Mesendoderm (in vitro differentiated cells): Measurements from ENCODE around the gene VPS18.

ENCODE experiments used
- DNase-seq: peaks from one replicate; pipeline ENCODE4 v3.0.0; 2013
- H2AK5ac ChIP-seq: 2 replicates; pipeline ENCODE4 v1.6.1; 2013; ENCODE audit warnings: low read length, inconsistent platforms
- H2BK120ac ChIP-seq: 2 replicates; pipeline ENCODE4 v1.6.1; 2013; ENCODE audit warnings: low read depth, mild to moderate bottlenecking, low read length, moderate library complexity, mixed read lengths
- H2BK15ac ChIP-seq: replicated peaks from 2 replicates; pipeline ENCODE4 v1.6.1; 2013; ENCODE audit warnings: low read depth, mild to moderate bottlenecking, moderate library complexity
- H2BK5ac ChIP-seq: 2 replicates; pipeline ENCODE4 v1.6.1; 2013; ENCODE audit warnings: low read length, inconsistent platforms
- H3K18ac ChIP-seq: 2 replicates; pipeline ENCODE4 v1.6.1; 2013; ENCODE audit warnings: mild to moderate bottlenecking, low read length, mixed read lengths
- H3K23ac ChIP-seq: one replicate; pipeline ENCODE4 v1.6.1; 2013; ENCODE audit warnings: low read length
- H3K27ac ChIP-seq: 2 replicates; pipeline ENCODE4 v1.5.1; 2013; ENCODE audit warnings: low read depth, mild to moderate bottlenecking, inconsistent platforms, low read length, moderate library complexity
- H3K27me3 ChIP-seq: 2 replicates; pipeline ENCODE4 v1.6.1; 2013; ENCODE audit warnings: low read length, control low read depth, mild to moderate bottlenecking, inconsistent platforms; ENCODE audit not compliant: insufficient read depth, poor library complexity
- H3K36me3 ChIP-seq: 2 replicates; pipeline ENCODE4 v1.6.1; 2013; ENCODE audit warnings: low read length, inconsistent platforms; ENCODE audit not compliant: control insufficient read depth, insufficient read depth
- H3K4ac ChIP-seq: one replicate; pipeline ENCODE4 v1.6.1; 2013; ENCODE audit warnings: low read depth, mild to moderate bottlenecking, low read length, moderate library complexity
- H3K4me1 ChIP-seq: 2 replicates; pipeline ENCODE4 v1.6.1; 2013; ENCODE audit warnings: low read depth, low read length, inconsistent platforms; ENCODE audit not compliant: control insufficient read depth
- H3K4me2 ChIP-seq: 2 replicates; pipeline ENCODE4 v1.6.1; 2013; ENCODE audit warnings: low read length
- H3K4me3 ChIP-seq: 2 replicates; pipeline ENCODE4 v1.5.1; 2013; ENCODE audit warnings: mild to moderate bottlenecking, low read length
- H3K56ac ChIP-seq: one replicate; pipeline ENCODE4 v1.6.1; 2013; ENCODE audit warnings: low read length
- H3K79me1 ChIP-seq: 2 replicates; pipeline ENCODE4 v1.6.1; 2013; ENCODE audit warnings: low read length, inconsistent platforms
- H3K79me2 ChIP-seq: 2 replicates; pipeline ENCODE4 v1.6.1; 2013; ENCODE audit warnings: mild to moderate bottlenecking, low read length; ENCODE audit not compliant: control insufficient read depth, insufficient read depth
- H3K9ac ChIP-seq: 2 replicates; pipeline ENCODE4 v1.6.1; 2013; ENCODE audit warnings: low read length, inconsistent platforms
- H4K5ac ChIP-seq: one replicate; pipeline ENCODE4 v1.6.1; 2013; ENCODE audit warnings: low read length
- H4K8ac ChIP-seq: one replicate; pipeline ENCODE4 v1.6.1; 2013; ENCODE audit warnings: low read depth, mild to moderate bottlenecking, control low read depth, low read length, moderate library complexity
- WGBS: extraction: QIAGEN DNeasy Blood & Tissue Kit; methylation state at CpG from one replicate; pipeline ENCODE4 v1.1.7; 2013; ENCODE audit warnings: low lambda C conversion rate, missing lambda C conversion rate; ENCODE audit not compliant: insufficient coverage; ENCODE audit errors: extremely low coverage; 5-methylcytosine and 5-hydroxymethylcytosine counted together

VPS18 gene

GRCh38 chr15:40937762-40938535 is 43.7 kb downstream of the VPS18 start:
- H3K4me3 ChIP-seq: no peak overlapping the region
- no peaks in the 10 kb centered on the region for H3K36me3 ChIP-seq

DNA sequence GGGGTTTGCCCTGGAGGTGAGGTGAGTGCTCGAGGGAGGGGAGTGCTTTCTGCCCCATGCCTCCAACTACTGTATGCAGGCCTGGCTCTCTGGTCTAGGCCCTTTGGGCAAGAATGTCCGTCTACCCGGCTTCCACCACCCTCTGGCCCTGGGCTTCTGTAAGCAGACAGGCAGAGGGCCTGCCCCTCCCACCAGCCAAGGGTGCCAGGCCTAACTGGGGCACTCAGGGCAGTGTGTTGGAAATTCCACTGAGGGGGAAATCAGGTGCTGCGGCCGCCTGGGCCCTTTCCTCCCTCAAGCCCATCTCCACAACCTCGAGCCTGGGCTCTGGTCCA is 44.3 kb downstream of the VPS18 start:
- no peak overlapping the region for H4K5ac ChIP-seq
- H4K8ac ChIP-seq: no peak overlapping the region
- no CpG with 5 or more reads among the region's 6 CpGs for WGBS
- no peak overlapping the region for H3K9ac ChIP-seq
- H3K23ac ChIP-seq: no peak overlapping the region
- H3K79me1 ChIP-seq: no peaks in the 10 kb centered on the region
- H3K4ac ChIP-seq: no peak overlapping the region
- H2BK5ac ChIP-seq: no peak overlapping the region
- no peaks in the 10 kb centered on the region for H3K36me3 ChIP-seq
- H3K27me3 ChIP-seq: no peaks in the 10 kb centered on the region
- peaks cover 1% of the 10 kb centered on the region for H3K4me1 ChIP-seq
- no peak overlapping the region for H3K18ac ChIP-seq
- H2BK120ac ChIP-seq: no peak overlapping the region
- no peak overlapping the region for H3K4me3 ChIP-seq
- no peak overlapping the region for H3K4me2 ChIP-seq
- no peak for DNase-seq
- H3K56ac ChIP-seq: no peak overlapping the region
- no peaks in the 10 kb centered on the region for H3K79me2 ChIP-seq
- H3K27ac ChIP-seq: no peak overlapping the region
- H2BK15ac ChIP-seq: no peak overlapping the region
- H2AK5ac ChIP-seq: no peak overlapping the region

More at GRCh38 chr15:40937762-40938535, 43.7 kb downstream of the VPS18 start:
- no peak overlapping the region for H4K5ac ChIP-seq
- no CpG with 5 or more reads among the region's 19 CpGs for WGBS
- H3K9ac ChIP-seq: no peak overlapping the region
- H2AK5ac ChIP-seq: no peak overlapping the region
- no peak overlapping the region for H2BK120ac ChIP-seq
- no peak overlapping the region for H3K4ac ChIP-seq
- H3K27me3 ChIP-seq: no peaks in the 10 kb centered on the region
- no peak overlapping the region for H3K23ac ChIP-seq
- H3K79me1 ChIP-seq: no peaks in the 10 kb centered on the region
- H2BK15ac ChIP-seq: no peak overlapping the region
- H3K18ac ChIP-seq: no peak overlapping the region
- no peak for DNase-seq
- H3K4me1 ChIP-seq: peaks cover 1% of the 10 kb centered on the region
- no peak overlapping the region for H3K4me2 ChIP-seq
- no peak overlapping the region for H3K56ac ChIP-seq
- H2BK5ac ChIP-seq: no peak overlapping the region
- H4K8ac ChIP-seq: no peak overlapping the region
- H3K79me2 ChIP-seq: no peaks in the 10 kb centered on the region
- no peak overlapping the region for H3K27ac ChIP-seq

GRCh38 chr15:40940296-40940801 is 46.1 kb downstream of the VPS18 start:
- Histone ChIP-seq H3K56ac (no peak overlapping the region), H3K27me3 (no peaks in the 10 kb centered on the region), H2BK15ac (no peak overlapping the region), H3K36me3 (no peaks in the 10 kb centered on the region), H3K79me1 (no peaks in the 10 kb centered on the region), H4K8ac (no peak overlapping the region), H3K4me1 (peaks cover 1% of the 10 kb centered on the region), H3K79me2 (no peaks in the 10 kb centered on the region), H3K23ac (no peak overlapping the region), H2AK5ac (no peak overlapping the region), H3K27ac (no peak overlapping the region), H2BK5ac (no peak overlapping the region), H3K4me3 (no peak overlapping the region), H3K4ac (no peak overlapping the region), H4K5ac (no peak overlapping the region), H3K9ac (no peak overlapping the region), H3K4me2 (no peak overlapping the region), H3K18ac (no peak overlapping the region), H2BK120ac (no peak overlapping the region)
- no CpG with 5 or more reads among the region's 15 CpGs for WGBS
- DNase-seq: no peak

- Histone ChIP-seq H3K36me3 (no peaks in the 10 kb centered on the region), H3K23ac (no peak overlapping the region), H3K56ac (peak overlapping the region; percentile 80), H3K27ac (no peak overlapping the region), H3K9ac (peak overlapping the region; percentile 63), H3K79me1 (no peaks in the 10 kb centered on the region), H4K8ac (no peak overlapping the region), H2BK15ac (no peak overlapping the region), H2AK5ac (no peak overlapping the region), H3K4me2 (peak overlapping the region; percentile 81), H2BK120ac (no peak overlapping the region), H3K4me1 (peaks cover 1% of the 10 kb centered on the region), H2BK5ac (no peak overlapping the region), H3K4me3 (no peak overlapping the region), H3K18ac (no peak overlapping the region), H4K5ac (no peak overlapping the region), H3K27me3 (no peaks in the 10 kb centered on the region), H3K79me2 (no peaks in the 10 kb centered on the region), H3K4ac (no peak overlapping the region)
- no peak for DNase-seq
- no CpG with 5 or more reads among the region's 7 CpGs for WGBS
Measured at GRCh38 chr15:40941068-40941527, 46.8 kb downstream of the VPS18 start.

GRCh38 chr15:40941528-40942336 is 47.5 kb downstream of the VPS18 start:
- peak overlapping the region; percentile 97 for H3K23ac ChIP-seq
- DNase-seq: peak; percentile 84
- WGBS: no CpG with 5 or more reads among the region's 92 CpGs
- H2BK120ac ChIP-seq: no peak overlapping the region
- H3K79me2 ChIP-seq: no peaks in the 10 kb centered on the region
- H2BK5ac ChIP-seq: no peak overlapping the region
- peak overlapping the region; percentile 57 for H3K4ac ChIP-seq
- no peak overlapping the region for H4K8ac ChIP-seq
- peaks cover 1% of the 10 kb centered on the region for H3K4me1 ChIP-seq
- peak overlapping the region; percentile 86 for H3K56ac ChIP-seq
- H3K4me2 ChIP-seq: peak overlapping the region; percentile 81
- no peak overlapping the region for H4K5ac ChIP-seq
- peak overlapping the region; percentile 65 for H3K18ac ChIP-seq
- H3K79me1 ChIP-seq: no peaks in the 10 kb centered on the region
- H3K27me3 ChIP-seq: no peaks in the 10 kb centered on the region
- H3K4me3 ChIP-seq: no peak overlapping the region
- no peak overlapping the region for H2AK5ac ChIP-seq
- H3K27ac ChIP-seq: peak overlapping the region; percentile 4
- H2BK15ac ChIP-seq: no peak overlapping the region
- peak overlapping the region; percentile 71 for H3K9ac ChIP-seq
- H3K36me3 ChIP-seq: no peaks in the 10 kb centered on the region
